Measurements from ENCODE around the gene CHCHD5. TPM values are rescaled to one million over a fixed set of nuclear protein-coding genes. Genes with fewer than 3 reads are reported as not detected.

Gene CHCHD5
- total and polyA plus RNA-seq, 2 of the 4 experiments (the other 2 are of a cell fraction), result 4.8 to 40.1 TPM

DNA sequence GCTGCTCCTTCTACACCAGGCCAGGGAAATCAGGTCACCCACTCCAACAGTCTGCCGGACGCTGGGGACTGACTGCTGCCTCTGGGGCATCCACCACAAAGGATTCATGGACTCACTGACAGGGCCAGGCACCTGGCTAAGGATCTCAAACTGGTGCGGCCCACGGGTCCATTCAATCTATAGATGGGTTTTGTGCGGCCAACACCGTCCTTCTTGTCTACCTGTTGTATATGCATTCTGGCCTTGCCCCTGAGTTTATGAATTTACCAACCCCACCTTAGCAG, 50.4 kb downstream of the CHCHD5 start:
- no peak overlapping the region for H3K4me3 ChIP-seq (ENCODE audit: insufficient read depth, low read depth, low read length)
- peaks cover 12% of the 10 kb centered on the region for H3K4me1 ChIP-seq (ENCODE audit: control insufficient read depth, insufficient read depth, low read length)
- no peak overlapping the region for H2BK20ac ChIP-seq (ENCODE audit: low read depth, low read length)
- ChIA-PET POLR2A (ENCODE audit: unreplicated experiment) (no interaction called here), CTCF (no interaction called here)
- DNase-seq, result no peak
- H3K4me2 ChIP-seq (ENCODE audit: low read depth, low read length), result no peak overlapping the region
- H4K8ac ChIP-seq (ENCODE audit: low read depth in 2 of 2, low read length in 2 of 2), result no peak overlapping the region
- H3K23ac ChIP-seq (ENCODE audit: low read depth, low read length), result no peak overlapping the region
- no peaks in the 10 kb centered on the region for H4K20me1 ChIP-seq (ENCODE audit: insufficient read depth, low read length)
- H3K56ac ChIP-seq (ENCODE audit: extremely low read depth, insufficient read depth, low read length), result no peak overlapping the region
- H2AFZ ChIP-seq (replicated peaks; ENCODE audit: low read length, poor library complexity), result no peak overlapping the region
- no peak overlapping the region for H2BK15ac ChIP-seq (ENCODE audit: low read depth, low read length)
- dilution Hi-C loops (cut with HindIII; ENCODE audit: low sequenced_read_pairs, unreplicated experiment) (no loop called here), intact Hi-C loops (cut with micrococcal nuclease) (no loop called here), in situ Hi-C loops (cut with MboI; ENCODE audit: low sequenced_read_pairs) (no loop called here)
- no peak overlapping the region for H3K4ac ChIP-seq (ENCODE audit: low read depth, low read length)
- H3K18ac ChIP-seq (ENCODE audit: low read depth, low read length), result no peak overlapping the region
- TF ChIP-seq, protein P1, sequence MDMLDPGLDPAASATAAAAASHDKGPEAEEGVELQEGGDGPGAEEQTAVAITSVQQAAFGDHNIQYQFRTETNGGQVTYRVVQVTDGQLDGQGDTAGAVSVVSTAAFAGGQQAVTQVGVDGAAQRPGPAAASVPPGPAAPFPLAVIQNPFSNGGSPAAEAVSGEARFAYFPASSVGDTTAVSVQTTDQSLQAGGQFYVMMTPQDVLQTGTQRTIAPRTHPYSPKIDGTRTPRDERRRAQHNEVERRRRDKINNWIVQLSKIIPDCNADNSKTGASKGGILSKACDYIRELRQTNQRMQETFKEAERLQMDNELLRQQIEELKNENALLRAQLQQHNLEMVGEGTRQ (IDR thresholded peaks at IDR 0.05; ENCODE audit: low read depth, low read length), result no peak
- TF ChIP-seq BHLHE40 (IDR thresholded peaks at IDR 0.05; ENCODE audit: low read depth, low read length), result no peak
- TF ChIP-seq MXI1 (IDR thresholded peaks at IDR 0.05; ENCODE audit: borderline replicate concordance, low read depth, low read length), result no peak
- no peak for TF ChIP-seq FOS (IDR thresholded peaks at IDR 0.05; ENCODE audit: low read depth, low read length)
- TF ChIP-seq, protein P2, sequence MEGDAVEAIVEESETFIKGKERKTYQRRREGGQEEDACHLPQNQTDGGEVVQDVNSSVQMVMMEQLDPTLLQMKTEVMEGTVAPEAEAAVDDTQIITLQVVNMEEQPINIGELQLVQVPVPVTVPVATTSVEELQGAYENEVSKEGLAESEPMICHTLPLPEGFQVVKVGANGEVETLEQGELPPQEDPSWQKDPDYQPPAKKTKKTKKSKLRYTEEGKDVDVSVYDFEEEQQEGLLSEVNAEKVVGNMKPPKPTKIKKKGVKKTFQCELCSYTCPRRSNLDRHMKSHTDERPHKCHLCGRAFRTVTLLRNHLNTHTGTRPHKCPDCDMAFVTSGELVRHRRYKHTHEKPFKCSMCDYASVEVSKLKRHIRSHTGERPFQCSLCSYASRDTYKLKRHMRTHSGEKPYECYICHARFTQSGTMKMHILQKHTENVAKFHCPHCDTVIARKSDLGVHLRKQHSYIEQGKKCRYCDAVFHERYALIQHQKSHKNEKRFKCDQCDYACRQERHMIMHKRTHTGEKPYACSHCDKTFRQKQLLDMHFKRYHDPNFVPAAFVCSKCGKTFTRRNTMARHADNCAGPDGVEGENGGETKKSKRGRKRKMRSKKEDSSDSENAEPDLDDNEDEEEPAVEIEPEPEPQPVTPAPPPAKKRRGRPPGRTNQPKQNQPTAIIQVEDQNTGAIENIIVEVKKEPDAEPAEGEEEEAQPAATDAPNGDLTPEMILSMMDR (conservative IDR thresholded peaks at IDR 0.05; ENCODE audit: low read depth, low read length), result no peak
- TF ChIP-seq CHD1 (IDR thresholded peaks at IDR 0.05; ENCODE audit: low read depth, low read length), result no peak
- TF ChIP-seq MAFK (IDR thresholded peaks at IDR 0.05; ENCODE audit: low read depth, low read length), result no peak
- H3K9me3 ChIP-seq (ENCODE audit: control insufficient read depth, insufficient read depth, low read length), result no peaks in the 10 kb centered on the region
- no peak overlapping the region for H2AK5ac ChIP-seq (ENCODE audit: low read depth, low read length)
- ATAC-seq (ENCODE audit: low read depth), result no peak
- H3K36me3 ChIP-seq (ENCODE audit: control insufficient read depth, insufficient read depth, low read length), result no peaks in the 10 kb centered on the region
- no peak overlapping the region for H2BK5ac ChIP-seq (ENCODE audit: low read depth, low read length, poor library complexity, severe bottlenecking)
- H4K5ac ChIP-seq (ENCODE audit: low read depth, low read length), result no peak overlapping the region
- H3K79me1 ChIP-seq (ENCODE audit: low read depth in 1 of 2, low read length in 2 of 2), result peaks cover 0 to 7% of the 10 kb centered on the region in 2 experiments; a peak in 2 of 4 replicates
- H4K91ac ChIP-seq (ENCODE audit: insufficient read depth, low read depth, low read length), result no peak overlapping the region
- no peak overlapping the region for H2BK120ac ChIP-seq (ENCODE audit: low read depth, low read length)
- H3K27ac ChIP-seq (ENCODE audit: insufficient read depth, low read length), result no peak overlapping the region
- BruUV-seq (replicated peaks), result no TSS peak
- H2AK9ac ChIP-seq (replicated peaks; ENCODE audit: low read depth, low read length, poor library complexity), result no peak overlapping the region
- H3K9ac ChIP-seq (ENCODE audit: low read depth, low read length), result no peak overlapping the region
- H3K14ac ChIP-seq (replicated peaks; ENCODE audit: low read depth, low read length), result no peak overlapping the region
- H3K9me1 ChIP-seq (ENCODE audit: insufficient read depth, low read length), result peaks cover 16% of the 10 kb centered on the region
- 90% methylated on average over 2 of the region's 6 CpGs; no CpG with 5 or more reads in 1 of the 2 experiments for WGBS, 2 experiments (ENCODE audit: extremely low coverage in 2 of 2, insufficient read length in 1 of 2)
- H3K27me3 ChIP-seq (ENCODE audit: control insufficient read depth, insufficient read depth, low read length), result no peaks in the 10 kb centered on the region

Data from IMR-90 (cell line).